ENCODE data around the gene HES4.

- TF ChIP-seq, protein P1, sequence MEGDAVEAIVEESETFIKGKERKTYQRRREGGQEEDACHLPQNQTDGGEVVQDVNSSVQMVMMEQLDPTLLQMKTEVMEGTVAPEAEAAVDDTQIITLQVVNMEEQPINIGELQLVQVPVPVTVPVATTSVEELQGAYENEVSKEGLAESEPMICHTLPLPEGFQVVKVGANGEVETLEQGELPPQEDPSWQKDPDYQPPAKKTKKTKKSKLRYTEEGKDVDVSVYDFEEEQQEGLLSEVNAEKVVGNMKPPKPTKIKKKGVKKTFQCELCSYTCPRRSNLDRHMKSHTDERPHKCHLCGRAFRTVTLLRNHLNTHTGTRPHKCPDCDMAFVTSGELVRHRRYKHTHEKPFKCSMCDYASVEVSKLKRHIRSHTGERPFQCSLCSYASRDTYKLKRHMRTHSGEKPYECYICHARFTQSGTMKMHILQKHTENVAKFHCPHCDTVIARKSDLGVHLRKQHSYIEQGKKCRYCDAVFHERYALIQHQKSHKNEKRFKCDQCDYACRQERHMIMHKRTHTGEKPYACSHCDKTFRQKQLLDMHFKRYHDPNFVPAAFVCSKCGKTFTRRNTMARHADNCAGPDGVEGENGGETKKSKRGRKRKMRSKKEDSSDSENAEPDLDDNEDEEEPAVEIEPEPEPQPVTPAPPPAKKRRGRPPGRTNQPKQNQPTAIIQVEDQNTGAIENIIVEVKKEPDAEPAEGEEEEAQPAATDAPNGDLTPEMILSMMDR (IDR thresholded peaks at IDR 0.05), result no peak
- no peak for TF ChIP-seq POLR2A (IDR thresholded peaks at IDR 0.05)
- no peak for TF ChIP-seq POLR2AphosphoS5 (IDR thresholded peaks at IDR 0.05)
Observed at GRCh38 chr1:1043921-1044320, 44.0 kb upstream of the HES4 start.

All from breast epithelium (tissue), 3 donors.